Osteocyte (in vitro differentiated cells): ENCODE results near the gene KDM4C. TPM values are rescaled to one million over a fixed set of nuclear protein-coding genes. Genes with fewer than 3 reads are reported as not detected.
"Not testable (repeated sequence)": the region's sequence is repeated elsewhere in the genome, so short reads cannot be mapped to it uniquely, and the experiment has no call there.

Source experiments
- DNase-seq: peaks from one replicate; pipeline ENCODE4 v3.0.0; 2021; ENCODE audit warnings: mixed read lengths; ENCODE audit not compliant: unreplicated experiment; ENCODE audit errors: extremely low spot score
- H3K27ac Mint-ChIP-seq: one replicate; pipeline ENCODE4 v1.8.0; 2021; ENCODE audit warnings: mild to moderate bottlenecking, mixed read lengths; ENCODE audit not compliant: unreplicated experiment
- H3K27me3 Mint-ChIP-seq: one replicate; pipeline ENCODE4 v1.8.0; 2021; ENCODE audit warnings: mixed read lengths; ENCODE audit not compliant: unreplicated experiment
- H3K36me3 Mint-ChIP-seq: one replicate; pipeline ENCODE4 v1.8.0; 2021; ENCODE audit warnings: mixed read lengths; ENCODE audit not compliant: unreplicated experiment
- H3K4me1 Mint-ChIP-seq: one replicate; pipeline ENCODE4 v1.8.0; 2021; ENCODE audit warnings: mixed read lengths; ENCODE audit not compliant: unreplicated experiment
- H3K4me3 Mint-ChIP-seq: one replicate; pipeline ENCODE4 v1.8.0; 2021; ENCODE audit warnings: mild to moderate bottlenecking, moderate library complexity, mixed read lengths; ENCODE audit not compliant: unreplicated experiment
- H3K9me3 Mint-ChIP-seq: one replicate; pipeline ENCODE4 v1.8.0; 2021; ENCODE audit warnings: mixed read lengths; ENCODE audit not compliant: unreplicated experiment
- total RNA-seq: library from RNA; stranded (reverse); gene quantifications from 2 replicates; pipeline ENCODE4 v1.2.1, GENCODE V29; 2021
- TF ChIP-seq, protein P1 (sequence below): fragments of 200-600 bp; sonication (generic); IDR thresholded peaks from 2 replicates; pipeline ENCODE4 v1.5.0; 2021; ENCODE audit warnings: antibody characterized with exemption, mild to moderate bottlenecking, moderate library complexity

Gene KDM4C
- total RNA-seq, 1 donor from 2014 or later = 25.3 TPM

DNA sequence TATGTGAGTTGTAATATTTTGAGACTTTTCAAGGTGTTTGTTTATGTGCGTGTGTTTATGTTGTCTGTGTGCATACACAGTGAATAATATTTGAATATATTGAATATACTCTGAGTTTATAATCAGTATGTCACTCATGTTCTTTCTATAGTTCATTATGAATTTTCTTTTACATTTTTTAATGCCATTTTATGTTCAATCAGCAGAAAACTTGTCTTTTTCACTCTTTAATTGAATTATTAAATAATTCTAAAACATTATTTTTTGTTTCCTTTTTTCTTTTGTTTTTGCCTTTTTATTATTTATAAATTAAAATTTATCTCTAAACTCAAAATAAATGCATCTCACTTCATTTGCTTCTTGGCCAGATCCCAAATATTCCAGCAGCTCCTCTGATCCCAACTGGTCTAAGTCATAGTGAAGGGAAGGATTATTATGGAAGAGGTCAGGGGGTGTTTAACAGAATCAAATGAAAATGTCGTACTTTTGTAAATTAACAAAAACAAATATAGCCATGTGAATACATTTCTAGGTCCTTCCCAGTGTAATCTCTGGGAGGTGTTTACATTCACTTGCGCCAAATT, 188.9 kb downstream of the KDM4C start:
- Mint-ChIP-seq H3K27ac (no peak overlapping the region), H3K4me3 (no peak overlapping the region), H3K36me3 (peaks cover 5% of the 10 kb centered on the region), H3K4me1 (peaks cover 7% of the 10 kb centered on the region), H3K27me3 (no peaks in the 10 kb centered on the region), H3K9me3 (no peaks in the 10 kb centered on the region)
- DNase-seq = no peak
- TF ChIP-seq, protein P1, sequence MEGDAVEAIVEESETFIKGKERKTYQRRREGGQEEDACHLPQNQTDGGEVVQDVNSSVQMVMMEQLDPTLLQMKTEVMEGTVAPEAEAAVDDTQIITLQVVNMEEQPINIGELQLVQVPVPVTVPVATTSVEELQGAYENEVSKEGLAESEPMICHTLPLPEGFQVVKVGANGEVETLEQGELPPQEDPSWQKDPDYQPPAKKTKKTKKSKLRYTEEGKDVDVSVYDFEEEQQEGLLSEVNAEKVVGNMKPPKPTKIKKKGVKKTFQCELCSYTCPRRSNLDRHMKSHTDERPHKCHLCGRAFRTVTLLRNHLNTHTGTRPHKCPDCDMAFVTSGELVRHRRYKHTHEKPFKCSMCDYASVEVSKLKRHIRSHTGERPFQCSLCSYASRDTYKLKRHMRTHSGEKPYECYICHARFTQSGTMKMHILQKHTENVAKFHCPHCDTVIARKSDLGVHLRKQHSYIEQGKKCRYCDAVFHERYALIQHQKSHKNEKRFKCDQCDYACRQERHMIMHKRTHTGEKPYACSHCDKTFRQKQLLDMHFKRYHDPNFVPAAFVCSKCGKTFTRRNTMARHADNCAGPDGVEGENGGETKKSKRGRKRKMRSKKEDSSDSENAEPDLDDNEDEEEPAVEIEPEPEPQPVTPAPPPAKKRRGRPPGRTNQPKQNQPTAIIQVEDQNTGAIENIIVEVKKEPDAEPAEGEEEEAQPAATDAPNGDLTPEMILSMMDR = no peak

DNA sequence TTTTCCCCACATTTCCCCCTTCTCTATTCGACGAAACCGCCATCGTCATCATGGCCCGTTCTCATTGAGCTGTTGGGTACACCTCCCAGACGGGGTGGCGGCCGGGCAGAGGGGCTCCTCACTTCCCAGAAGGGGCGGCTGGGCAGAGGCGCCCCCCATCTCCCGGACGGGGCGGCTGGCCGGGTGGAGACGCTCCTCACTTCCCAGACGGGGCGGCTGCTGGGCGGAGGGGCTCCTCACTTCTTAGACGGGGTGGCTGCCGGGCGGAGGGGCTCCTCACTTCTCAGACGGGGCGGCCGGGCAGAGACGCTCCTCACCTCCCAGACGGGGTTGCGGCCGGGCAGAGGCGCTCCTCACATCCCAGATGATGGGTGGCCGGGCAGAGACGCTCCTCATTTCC, 191.1 kb downstream of the KDM4C start:
- not testable (repeated sequence) for H3K4me3 Mint-ChIP-seq, H3K27ac Mint-ChIP-seq, H3K27me3 Mint-ChIP-seq, H3K4me1 Mint-ChIP-seq, H3K9me3 Mint-ChIP-seq, DNase-seq, H3K36me3 Mint-ChIP-seq

DNA sequence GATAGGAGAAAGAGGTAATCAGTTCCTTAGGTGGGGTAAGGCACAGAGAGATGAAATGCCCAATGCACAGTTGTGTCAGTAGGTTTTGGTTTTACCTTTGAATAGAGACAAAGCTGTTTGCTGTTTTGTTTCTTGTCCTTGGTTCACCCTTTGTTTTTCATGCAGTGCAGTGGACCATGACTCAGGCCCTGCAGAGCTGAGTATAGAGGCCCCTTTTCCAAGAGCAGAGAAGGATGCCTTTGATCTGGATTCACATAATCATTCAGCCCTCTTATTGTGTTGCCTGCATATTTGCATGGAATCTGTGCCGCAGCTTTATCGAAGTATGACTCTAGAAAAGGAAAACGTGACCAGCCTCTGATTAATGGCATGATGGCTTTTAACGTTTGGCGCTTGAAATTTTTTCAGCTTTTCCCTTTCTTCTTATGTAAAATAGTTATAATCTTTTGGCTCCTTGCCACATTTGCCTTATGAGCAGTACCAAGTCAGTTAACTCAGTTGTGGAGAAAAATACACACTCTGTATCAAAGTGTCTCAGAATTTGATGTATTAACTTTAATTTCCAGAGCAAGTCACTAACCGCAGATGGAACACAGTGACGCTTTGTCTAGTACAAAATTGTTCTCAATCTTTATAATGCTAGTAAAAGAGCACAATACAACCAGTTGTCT, 197.6 kb downstream of the KDM4C start:
- Mint-ChIP-seq H3K9me3 (no peaks in the 10 kb centered on the region), H3K4me1 (peaks cover 16% of the 10 kb centered on the region), H3K36me3 (no peaks in the 10 kb centered on the region), H3K27ac (no peak overlapping the region), H3K27me3 (no peaks in the 10 kb centered on the region), H3K4me3 (no peak overlapping the region)
- TF ChIP-seq, protein P1 = no peak
- no peak for DNase-seq

DNA sequence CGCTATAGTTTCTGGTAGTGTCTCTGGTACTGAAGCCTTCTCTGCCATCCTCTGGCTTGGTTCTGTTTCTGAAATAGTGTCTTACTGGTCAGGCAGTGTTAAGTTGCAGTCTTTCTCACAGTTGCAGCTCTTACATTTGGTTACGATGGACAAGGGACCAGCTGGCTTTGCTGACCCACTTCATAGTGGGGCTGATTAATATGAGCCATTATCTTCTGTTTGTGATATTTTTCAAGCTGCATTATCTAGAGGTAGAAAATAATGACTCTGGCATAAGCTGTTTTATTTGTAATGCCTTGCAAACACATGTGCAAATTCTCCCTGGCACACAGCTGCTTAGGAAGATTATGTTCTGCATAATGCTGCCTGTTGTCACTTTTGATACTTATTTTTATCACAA, 199.1 kb downstream of the KDM4C start:
- H3K27me3 Mint-ChIP-seq = no peaks in the 10 kb centered on the region
- H3K4me3 Mint-ChIP-seq = no peak overlapping the region
- no peak overlapping the region for H3K27ac Mint-ChIP-seq
- TF ChIP-seq, protein P1 = no peak
- peaks cover 16% of the 10 kb centered on the region for H3K4me1 Mint-ChIP-seq
- no peak for DNase-seq
- no peaks in the 10 kb centered on the region for H3K9me3 Mint-ChIP-seq
- H3K36me3 Mint-ChIP-seq = no peaks in the 10 kb centered on the region

- Mint-ChIP-seq H3K27me3 (no peaks in the 10 kb centered on the region), H3K4me1 (peaks cover 9% of the 10 kb centered on the region), H3K36me3 (no peaks in the 10 kb centered on the region), H3K27ac (no peak overlapping the region), H3K9me3 (no peaks in the 10 kb centered on the region), H3K4me3 (no peak overlapping the region)
- TF ChIP-seq, protein P1 = no peak
- DNase-seq = no peak
These were observed 201.7 kb downstream of the KDM4C start for GRCh38 chr9:6959270-6960000.
